Measurements from ENCODE around the gene DMRTC2.

The DMRTC2 gene

GRCh38 chr19:41892173-41892902 is 47.5 kb downstream of the DMRTC2 start:
- DNase-seq: no peak

GRCh38 chr19:41893899-41894298 is 49.1 kb downstream of the DMRTC2 start:
- DNase-seq: no peak

GRCh38 chr19:41894350-41894749 is 49.5 kb downstream of the DMRTC2 start:
- DNase-seq: no peak

GRCh38 chr19:41895745-41896580 is 51.1 kb downstream of the DMRTC2 start:
- DNase-seq: no peak

GRCh38 chr19:41896581-41896942 is 51.7 kb downstream of the DMRTC2 start:
- no peak for DNase-seq

GRCh38 chr19:41897181-41897580 is 52.3 kb downstream of the DMRTC2 start:
- no peak for DNase-seq

GRCh38 chr19:41897820-41898219 is 53.0 kb downstream of the DMRTC2 start:
- no peak for DNase-seq

- no peak for DNase-seq
These were observed 53.4 kb downstream of the DMRTC2 start for GRCh38 chr19:41898235-41898634.
